Right atrium auricular region (tissue), 2 donors: ENCODE data around the gene LRIG3. TPM values are rescaled to one million over a fixed set of nuclear protein-coding genes. Genes with fewer than 3 reads are reported as not detected.

Experiments
- DNase-seq: peaks from one replicate; pipeline ENCODE4 v3.0.0-alpha.2; 2019; ENCODE audit warnings: low spot score
- H3K27ac ChIP-seq, 2 donors: fragments of 200-600 bp; sonication (generic); 1 replicate in 1 of 2; 2 replicates in 1 of 2; pipeline ENCODE4 v1.5.1; 2016 to 2019
- H3K27me3 ChIP-seq, 2 donors: fragments of 200-600 bp; sonication (generic); one replicate each; pipeline versions ENCODE4 v1.5.1 to v1.6.0; 2017 to 2019
- H3K36me3 ChIP-seq: fragments of 200-600 bp; sonication (generic); one replicate; pipeline ENCODE4 v1.5.1; 2016
- H3K4me1 ChIP-seq, 2 donors: fragments of 200-600 bp; sonication (generic); one replicate each; pipeline versions ENCODE4 v1.5.1 to v1.6.0; 2017 to 2019
- H3K4me3 ChIP-seq, 2 donors: fragments of 200-600 bp; sonication (generic); 1 replicate in 1 of 2; 2 replicates in 1 of 2; pipeline ENCODE4 v1.5.1; 2017 to 2019; ENCODE audit warnings: mild to moderate bottlenecking in 1 of 2, moderate library complexity in 1 of 2
- H3K9me3 ChIP-seq, 2 donors: fragments of 200-600 bp; sonication (generic); one replicate each; pipeline ENCODE4 v1.5.1; 2019
- CTCF ChIP-seq, 2 donors: fragments of 200-600 bp; sonication (generic); IDR thresholded peaks; one replicate each; pipeline ENCODE4 v1.5.1; 2019; ENCODE audit warnings: antibody characterized with exemption in 2 of 2
- total RNA-seq, 2 donors: library from RNA; depleted of rRNA; stranded (reverse); fragments of >200 nt; gene quantifications; one replicate each; pipeline ENCODE4 v1.1.0, GENCODE V29; 2016

Gene LRIG3
- total RNA-seq, 2 donors from 2014 or later: 7.3 to 14.6 TPM

- Histone ChIP-seq H3K27me3 (no peaks in the 10 kb centered on the region), H3K4me3 (no peak overlapping the region), H3K27ac (no peak overlapping the region), H3K9me3 (no peaks in the 10 kb centered on the region), H3K36me3 (peaks cover 71% of the 10 kb centered on the region), H3K4me1 (no peaks in the 10 kb centered on the region)
- DNase-seq: no peak
- TF ChIP-seq CTCF (IDR thresholded peaks at IDR 0.05): no peak
These were observed 43.0 kb downstream of the LRIG3 start for GRCh38 chr12:58877243-58877743.

GRCh38 chr12:58873496-58873895 lies 46.8 kb downstream of the LRIG3 start:
- DNase-seq: no peak
- Histone ChIP-seq H3K4me1 (no peaks in the 10 kb centered on the region), H3K4me3 (no peak overlapping the region), H3K27ac (no peak overlapping the region), H3K36me3 (peaks cover 52% of the 10 kb centered on the region), H3K9me3 (no peaks in the 10 kb centered on the region), H3K27me3 (no peaks in the 10 kb centered on the region)
- no peak for TF ChIP-seq CTCF (IDR thresholded peaks at IDR 0.05)

GRCh38 chr12:58871556-58871955 lies 48.7 kb downstream of the LRIG3 start:
- Histone ChIP-seq H3K4me3 (no peak overlapping the region), H3K27me3 (no peaks in the 10 kb centered on the region), H3K4me1 (no peaks in the 10 kb centered on the region), H3K9me3 (no peaks in the 10 kb centered on the region), H3K27ac (no peak overlapping the region), H3K36me3 (peaks cover 39% of the 10 kb centered on the region)
- TF ChIP-seq CTCF (IDR thresholded peaks at IDR 0.05): no peak
- no peak for DNase-seq

- Histone ChIP-seq H3K4me3 (no peak overlapping the region), H3K27me3 (no peaks in the 10 kb centered on the region), H3K9me3 (no peaks in the 10 kb centered on the region), H3K4me1 (no peaks in the 10 kb centered on the region), H3K36me3 (peaks cover 30% of the 10 kb centered on the region), H3K27ac (no peak overlapping the region)
- TF ChIP-seq CTCF (IDR thresholded peaks at IDR 0.05): no peak
- DNase-seq: no peak
These were observed 49.7 kb downstream of the LRIG3 start for GRCh38 chr12:58870595-58870994.

GRCh38 chr12:58860788-58861240 lies 59.5 kb downstream of the LRIG3 start:
- H3K27me3 ChIP-seq: no peaks in the 10 kb centered on the region
- no peaks in the 10 kb centered on the region for H3K4me1 ChIP-seq

More at GRCh38 chr12:58860788-58861240, 59.5 kb downstream of the LRIG3 start:
- H3K4me3 ChIP-seq: no peak overlapping the region
- TF ChIP-seq CTCF (IDR thresholded peaks at IDR 0.05): no peak
- no peaks in the 10 kb centered on the region for H3K9me3 ChIP-seq
- no peak for DNase-seq
- H3K36me3 ChIP-seq: no peaks in the 10 kb centered on the region
- H3K27ac ChIP-seq: no peak overlapping the region
